Glomerular endothelial cell (primary cell): ENCODE measurements around the gene KCND3. TPM values are rescaled to one million over a fixed set of nuclear protein-coding genes. Genes with fewer than 3 reads are reported as not detected.

Experiments
- DNase-seq: peaks from one replicate; pipeline ENCODE4 v3.0.0-alpha.2; 2011; ENCODE audit warnings: low read depth, low spot score; ENCODE audit errors: extremely low read depth
- total RNA-seq: library from RNA; depleted of rRNA; stranded (reverse); fragments of >200 nt; gene quantifications from 2 replicates; pipeline ENCODE4 v1.2.3, GENCODE V29; 2015

The KCND3 gene
- total RNA-seq, 1 donor from 2014 or later = not detected

DNA sequence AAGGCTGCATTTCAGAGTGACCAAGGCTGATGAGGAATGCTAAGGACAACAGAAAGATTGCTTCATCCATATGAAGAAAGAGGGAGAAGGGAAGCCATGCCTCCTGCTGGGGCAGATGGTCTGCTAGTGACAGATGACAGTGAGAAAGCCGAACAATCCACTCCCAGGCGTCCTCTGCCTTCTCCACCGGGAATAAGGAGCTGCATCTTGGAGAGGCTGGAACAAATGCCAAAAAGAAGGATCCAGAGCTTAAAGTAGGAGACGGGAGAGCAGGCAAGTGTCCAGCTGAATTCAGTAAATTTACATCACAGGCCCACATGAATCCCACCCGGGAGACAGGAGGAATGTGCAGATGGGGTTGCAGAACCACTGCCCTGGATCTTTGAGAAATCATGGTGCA, 200.3 kb downstream of the KCND3 start:
- no peak for DNase-seq

DNA sequence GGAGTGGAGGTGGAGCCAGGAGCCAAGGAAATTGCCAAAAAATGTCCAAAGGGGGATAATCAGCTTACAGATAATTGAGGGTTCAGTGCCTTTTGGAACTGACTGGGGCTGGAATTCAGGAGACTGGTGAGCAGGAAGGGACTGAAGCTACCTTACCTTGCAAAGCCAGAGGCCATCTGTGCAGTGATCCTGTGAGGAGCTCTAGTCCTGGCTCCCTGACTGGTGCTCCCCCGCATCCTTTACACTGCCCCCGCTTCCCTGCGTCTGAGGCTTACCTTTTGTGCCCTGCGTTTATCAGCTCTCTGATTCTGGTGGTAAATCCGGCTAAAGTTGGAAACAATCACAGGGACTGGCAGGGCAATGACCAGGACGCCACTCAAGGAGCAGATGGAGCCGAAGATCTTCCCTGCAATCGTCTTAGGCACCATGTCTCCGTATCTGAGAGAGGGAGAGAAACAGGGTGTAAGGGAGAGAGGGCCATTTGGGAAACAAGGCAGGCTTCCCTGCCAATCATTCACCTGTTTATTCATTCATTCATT, 202.7 kb downstream of the KCND3 start:
- DNase-seq = no peak

DNA sequence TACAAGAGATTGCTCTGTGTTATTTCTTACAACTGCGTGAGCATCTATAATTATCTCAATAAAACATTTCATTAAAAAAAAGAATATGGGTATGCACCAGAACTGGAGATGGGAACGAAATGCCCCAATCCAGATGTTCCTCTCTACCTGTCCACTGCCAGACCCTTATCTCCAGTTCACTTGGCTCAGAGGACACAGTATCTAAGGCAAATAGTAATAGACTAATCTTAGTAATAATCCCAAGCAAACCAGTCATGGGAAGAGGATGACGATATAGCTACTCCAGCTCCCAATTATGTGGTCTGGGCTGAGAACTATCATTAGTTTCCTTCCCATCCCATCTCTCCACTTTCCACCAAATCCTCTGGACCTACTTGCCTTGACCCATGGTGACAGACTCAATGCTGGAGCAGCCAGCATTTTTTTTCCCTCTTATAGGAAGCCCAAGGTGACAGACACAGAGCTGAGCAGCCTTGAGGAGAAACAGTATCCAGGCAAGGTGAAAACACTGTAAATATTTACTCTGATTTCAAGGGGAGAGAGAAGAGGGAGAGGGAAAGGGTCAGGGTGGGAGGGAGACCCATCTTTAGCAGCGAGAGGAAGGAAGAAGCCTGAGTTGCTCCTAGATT, 205.1 kb downstream of the KCND3 start:
- DNase-seq = no peak

DNA sequence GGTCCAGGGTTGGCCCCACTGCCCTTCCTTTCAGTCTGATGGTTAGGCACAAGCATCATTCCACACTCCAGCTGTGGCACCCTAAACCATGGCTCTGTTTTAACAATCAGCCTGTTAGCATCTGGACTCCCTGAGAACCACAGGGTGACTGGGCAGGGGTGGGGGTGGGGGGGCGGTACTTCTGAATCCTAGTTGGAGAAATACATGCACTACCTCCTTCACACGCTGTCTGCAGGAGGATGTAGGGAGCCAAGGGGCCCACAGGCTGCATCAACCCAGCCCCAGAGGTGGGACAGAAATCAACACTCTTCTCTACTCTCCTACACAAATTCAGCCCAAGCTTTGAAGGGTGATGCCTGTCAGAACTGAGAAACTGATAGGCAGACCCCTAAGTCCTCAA, 209.9 kb downstream of the KCND3 start:
- no peak for DNase-seq

DNA sequence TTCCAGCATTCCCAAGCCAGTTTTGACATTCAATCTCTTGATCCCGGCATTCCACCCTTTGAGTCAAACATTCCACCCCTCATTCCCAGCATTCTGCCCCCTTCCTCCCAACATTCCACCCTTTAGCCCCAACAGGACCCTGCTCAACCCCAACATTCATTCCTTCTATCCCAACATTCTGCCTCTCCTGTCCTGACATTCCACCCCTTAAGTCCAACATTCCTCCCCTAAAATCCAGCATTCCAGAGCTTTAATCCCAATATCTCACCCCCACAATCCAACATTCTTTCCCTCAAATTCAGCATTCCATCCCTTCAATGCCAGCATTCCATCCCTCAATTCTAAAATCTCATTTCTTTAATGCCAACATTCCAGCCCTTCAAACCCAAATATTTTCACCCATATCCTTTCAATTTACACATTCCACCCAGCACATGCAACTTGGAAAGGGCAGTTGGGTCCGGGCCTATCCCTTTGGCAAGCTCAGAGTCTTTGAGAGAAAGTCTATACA, 210.9 kb downstream of the KCND3 start:
- DNase-seq = no peak

DNA sequence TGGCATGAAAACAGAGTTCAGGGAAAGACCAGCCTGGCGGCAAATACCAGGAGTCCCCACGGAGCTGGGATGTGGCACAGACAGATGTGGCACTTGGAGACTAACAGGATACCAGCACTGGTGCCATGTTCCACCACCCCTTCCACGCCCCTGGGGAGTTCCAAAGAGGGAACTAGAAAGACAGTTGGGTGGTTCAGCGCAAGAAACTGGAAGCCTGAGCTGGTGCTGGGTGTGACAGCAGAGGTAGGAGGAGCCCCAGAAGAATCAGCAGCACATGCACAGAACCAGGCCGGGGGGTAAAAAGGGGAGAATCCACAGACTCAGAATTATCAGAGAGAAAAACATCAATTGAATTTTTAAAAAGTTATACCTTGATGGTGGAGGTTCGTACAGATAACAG, 211.4 kb downstream of the KCND3 start:
- no peak for DNase-seq

DNA sequence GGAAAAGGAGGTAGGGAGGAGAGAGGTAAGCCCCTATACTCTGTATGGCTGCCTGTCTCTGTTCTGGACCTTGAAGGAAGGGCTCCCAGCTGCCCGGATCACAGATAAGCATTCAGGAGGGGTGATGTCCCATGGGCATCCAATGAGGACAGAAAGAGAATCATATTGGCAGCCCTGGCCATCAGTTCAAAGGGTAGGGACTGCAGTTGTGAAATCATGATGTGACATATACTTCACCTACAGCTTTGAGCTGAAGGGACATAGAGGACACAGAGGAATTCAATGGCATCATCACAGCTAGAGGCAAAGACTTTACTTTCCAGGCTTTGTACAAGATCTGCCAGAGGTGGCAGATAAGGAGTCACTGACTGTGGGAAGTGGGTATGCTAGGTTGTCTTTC, 212.2 kb downstream of the KCND3 start:
- DNase-seq = no peak

DNA sequence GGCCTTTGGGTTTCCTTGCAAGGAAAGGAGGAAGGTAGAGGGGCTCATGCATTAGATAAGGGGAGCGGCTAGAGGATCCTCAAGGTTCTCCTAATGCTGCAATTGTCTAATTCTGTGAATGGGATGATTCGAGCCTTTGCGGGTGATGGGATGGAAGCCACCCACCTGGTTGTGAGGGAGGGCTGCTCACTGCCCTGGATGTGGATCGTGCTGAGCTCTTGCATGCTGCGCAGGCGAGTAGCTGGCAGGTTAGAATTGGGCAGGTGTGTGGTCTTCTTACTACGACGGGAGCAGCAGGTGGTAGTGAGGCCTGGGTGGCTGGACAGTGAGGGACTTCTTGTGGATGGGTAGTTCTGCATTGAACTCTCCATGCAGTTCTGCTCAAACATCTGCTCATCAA, 212.6 kb downstream of the KCND3 start:
- no peak for DNase-seq

DNA sequence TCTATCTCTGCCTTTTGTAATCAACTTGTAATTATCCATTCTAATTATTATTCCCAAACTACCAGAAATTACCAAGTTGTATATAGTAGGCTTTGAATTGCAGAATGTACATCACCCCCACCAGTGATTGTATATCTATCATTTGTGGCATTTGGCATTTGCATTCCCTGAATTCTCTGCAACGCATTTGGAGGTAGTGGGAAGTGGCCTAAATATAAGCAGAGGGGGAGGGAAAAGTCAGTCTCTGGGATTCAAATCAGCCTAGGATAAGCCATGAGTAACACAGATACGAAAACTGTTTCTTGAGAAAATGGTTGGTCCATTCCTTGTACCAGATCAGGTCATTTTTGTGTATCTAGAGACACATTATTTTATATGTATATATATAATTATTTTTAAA, 213.1 kb downstream of the KCND3 start:
- no peak for DNase-seq

DNA sequence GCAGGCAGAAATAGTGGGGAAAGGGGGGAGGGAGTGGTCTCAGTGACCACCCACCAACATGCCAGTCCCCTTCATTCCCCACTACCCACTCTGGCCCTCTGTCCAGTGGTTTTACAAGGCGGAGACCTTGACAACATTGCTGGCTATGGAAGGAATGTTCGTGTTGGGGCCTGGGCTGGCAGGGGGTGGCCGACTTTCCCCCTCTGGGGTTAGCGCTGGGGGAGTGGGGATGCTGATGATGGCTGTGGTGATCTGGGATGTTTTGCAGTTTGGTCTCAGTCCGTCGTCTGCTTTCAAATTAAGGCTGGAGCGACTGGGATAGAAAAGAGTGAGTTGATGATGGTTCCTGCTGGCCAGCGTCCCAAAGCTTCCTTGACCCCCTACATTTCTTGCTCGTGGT, 213.5 kb downstream of the KCND3 start:
- DNase-seq = no peak

DNA sequence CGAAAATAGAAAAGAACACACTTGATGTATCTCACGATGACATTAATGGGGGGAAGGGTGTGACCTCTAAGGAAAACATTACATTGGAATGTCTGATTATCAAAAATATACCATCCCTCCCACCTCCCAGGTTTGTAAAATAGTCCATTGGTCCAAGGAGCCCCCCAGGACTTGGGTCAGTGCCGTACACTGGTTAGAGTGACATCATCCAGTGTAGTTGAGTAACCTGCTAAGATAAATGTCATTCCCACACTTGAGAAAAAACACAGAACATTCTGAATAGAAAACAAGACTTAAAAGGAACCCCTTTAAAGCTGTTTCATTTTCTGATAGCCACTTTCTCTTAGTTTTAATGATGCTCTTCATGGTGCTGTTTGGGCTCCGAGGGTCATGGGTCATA, 218.6 kb downstream of the KCND3 start:
- no peak for DNase-seq

DNA sequence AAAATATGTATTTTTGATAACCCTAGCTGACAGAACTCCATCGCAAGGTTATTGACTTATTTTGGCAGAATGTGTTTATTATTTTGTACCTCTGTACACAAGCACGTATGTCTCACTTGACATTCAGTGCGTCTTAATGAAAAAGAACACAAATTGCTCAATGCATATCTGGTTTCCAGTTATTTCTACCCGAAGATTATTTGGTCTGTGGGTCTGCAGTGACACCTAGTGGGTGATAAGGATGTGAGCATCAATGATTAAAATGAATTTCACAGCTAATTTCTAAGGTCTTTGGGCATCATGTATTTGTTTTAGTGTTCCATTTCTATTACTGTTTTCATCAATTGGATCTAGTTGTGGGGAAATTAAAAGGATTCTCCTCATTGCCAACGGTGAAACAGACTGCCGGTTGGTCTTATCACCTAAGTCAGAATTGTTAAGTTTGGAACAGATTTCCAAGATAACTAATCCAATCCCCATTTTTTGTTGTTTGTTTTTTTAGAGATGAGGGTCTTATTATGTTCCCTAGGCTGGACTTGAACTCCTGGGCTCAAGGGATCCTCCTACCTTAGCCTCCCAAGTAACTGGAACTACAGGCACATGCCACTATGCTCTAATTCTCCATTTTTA, 219.8 kb downstream of the KCND3 start:
- no peak for DNase-seq

DNA sequence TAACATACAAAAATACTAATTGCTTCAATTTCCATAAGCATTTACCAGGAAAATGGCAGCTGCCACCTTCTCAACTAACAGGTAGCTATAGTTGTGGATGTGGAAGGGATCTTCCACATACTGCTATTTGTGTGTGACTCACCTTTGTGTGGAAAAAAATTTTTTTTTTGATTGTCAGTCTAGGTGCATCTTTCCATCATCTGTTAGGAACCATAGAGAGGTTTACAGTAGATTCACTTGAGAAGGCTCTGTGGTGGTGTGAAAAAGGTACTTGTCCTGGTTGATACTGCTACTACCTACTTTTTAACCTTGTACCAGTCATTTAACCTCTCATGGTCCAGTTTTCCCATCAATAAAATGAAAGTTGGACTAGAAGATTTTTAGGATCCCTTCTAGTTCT, 220.8 kb downstream of the KCND3 start:
- no peak for DNase-seq

DNA sequence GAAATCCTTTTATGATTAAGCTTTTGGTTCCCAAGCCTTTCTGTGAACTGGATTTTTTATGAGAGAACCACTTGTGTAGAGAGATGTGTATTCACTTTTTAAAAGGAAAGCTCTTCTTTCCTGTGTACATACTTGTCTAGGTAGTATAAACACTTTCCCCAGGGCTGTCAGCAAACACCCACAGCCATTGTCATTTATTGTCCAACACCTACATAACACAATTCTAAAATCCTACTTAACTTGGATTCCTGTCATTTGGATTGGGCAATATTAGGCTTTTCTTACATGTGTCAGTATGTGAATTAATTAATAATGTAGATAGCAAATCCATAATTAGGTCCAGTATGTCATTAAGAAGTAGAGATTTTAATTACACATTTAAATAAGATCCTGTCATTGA, 221.4 kb downstream of the KCND3 start:
- DNase-seq = no peak

DNA sequence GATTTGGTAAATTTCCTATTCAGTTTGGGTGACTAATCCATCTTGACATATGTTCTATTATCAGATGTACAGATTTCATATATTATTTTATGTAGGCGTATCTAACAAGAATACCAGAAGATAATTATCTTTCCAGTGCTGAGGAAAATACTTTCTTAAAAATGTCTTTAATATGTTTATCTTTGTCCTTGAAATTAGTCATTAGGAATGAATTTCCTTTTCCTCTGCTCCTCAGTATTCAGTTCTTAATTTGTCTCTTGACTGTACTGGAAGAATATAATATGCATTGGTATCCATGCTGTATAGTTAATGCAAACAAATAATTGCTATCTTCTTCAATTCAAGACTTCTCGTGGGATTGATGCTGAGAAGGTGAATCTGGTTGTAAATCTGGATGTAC, 227.1 kb downstream of the KCND3 start:
- no peak for DNase-seq

DNA sequence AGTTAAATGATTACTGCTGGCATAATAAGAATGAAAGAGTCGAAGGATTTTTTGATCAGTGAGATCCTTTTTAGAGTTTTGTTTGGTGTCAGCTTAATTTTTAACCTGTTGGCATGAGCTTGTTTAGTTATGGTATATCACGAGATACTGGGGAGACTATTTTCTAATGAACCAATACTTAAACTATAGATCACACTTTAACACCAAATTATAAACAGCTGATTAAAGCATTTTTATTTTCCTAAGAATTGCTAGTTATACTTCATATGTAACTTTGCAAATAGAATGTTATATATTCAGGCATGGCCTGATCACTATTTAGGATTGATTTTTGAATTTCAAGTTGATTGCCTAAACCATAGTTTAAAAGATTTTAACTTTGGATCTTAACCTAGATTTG, 227.8 kb downstream of the KCND3 start:
- DNase-seq = no peak

DNA sequence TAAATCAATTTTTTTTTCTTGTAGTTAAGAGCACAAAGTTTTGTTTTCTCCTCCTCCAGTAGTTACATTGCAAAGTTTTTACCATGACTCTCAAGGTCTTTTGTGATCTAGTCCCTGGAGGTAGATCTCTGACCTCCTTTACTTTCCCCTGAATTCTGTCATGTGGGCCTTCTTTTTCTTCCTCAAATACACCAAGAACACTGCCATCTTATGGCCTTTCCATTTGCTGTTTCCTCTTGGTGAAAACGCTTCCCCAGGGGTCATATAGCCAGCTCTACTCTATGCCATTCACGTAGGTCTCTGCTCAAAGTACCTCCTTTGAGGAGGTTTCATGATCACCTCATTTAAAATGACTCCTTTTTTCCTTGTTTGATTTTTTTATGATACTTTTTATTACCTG, 231.1 kb downstream of the KCND3 start:
- DNase-seq = no peak

DNA sequence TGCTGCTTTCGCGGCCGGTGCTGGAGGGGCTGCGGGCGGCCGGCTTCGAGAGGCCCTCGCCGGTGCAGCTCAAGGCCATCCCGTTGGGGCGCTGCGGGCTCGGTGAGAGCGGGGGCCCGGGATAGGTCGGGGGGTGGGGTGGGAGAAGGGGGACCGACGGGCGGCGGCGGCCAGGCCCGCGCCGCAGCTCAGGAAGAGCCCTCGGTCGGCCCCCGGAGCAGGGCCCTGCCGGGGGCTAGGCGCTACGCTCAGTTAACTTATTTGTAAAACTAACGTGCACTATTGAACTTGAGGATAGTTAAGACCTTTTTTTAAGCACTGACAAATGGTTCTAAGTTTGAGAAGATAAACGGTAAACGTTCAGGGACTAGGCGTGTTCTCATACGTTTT, 233.3 kb downstream of the KCND3 start:
- no peak for DNase-seq

DNA sequence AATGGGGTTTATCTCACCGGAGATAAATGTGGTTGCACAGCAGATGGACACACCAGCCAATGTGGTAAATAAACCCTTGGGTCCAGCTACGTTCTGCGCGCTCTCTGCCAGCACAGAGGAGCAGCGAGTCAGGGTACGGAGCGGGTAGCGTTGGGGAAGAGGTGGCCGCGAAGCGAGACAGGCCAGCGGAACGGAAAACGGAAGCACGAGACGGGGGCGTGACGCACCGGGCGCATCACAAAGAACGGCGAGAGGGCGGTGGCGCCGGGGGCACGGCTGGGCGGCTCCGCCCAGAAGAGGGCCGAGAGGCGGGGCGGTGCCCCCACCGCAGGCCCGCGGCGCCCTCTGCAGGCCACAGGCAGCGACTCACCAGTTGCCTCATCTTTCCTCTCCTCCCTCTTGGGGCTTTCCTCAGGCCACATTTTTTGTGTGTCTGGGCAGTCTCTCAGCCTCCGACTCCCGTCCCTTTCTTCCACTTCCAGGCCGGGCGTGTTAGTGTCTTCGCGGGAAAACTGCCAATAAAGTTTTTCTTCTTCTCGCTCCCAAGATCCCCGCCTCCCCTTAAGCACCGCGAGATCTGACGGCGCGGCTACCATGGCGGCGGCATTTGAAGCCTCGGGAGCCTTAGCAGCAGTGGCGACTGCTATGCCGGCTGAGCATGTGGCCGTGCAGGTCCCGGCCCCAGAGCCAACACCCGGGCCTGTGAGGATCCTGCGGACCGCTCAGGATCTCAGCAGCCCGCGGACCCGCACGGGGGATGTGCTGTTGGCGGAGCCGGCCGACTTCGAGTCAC, 233.9 kb downstream of the KCND3 start, which contains the start of gene DDX20:
Gene DDX20 (plus strand): TSS at position 571 of the 793 bp plus-strand sequence. CDS start 24 bp downstream, at position 595.
- DNase-seq = peak; percentile 91

DNA sequence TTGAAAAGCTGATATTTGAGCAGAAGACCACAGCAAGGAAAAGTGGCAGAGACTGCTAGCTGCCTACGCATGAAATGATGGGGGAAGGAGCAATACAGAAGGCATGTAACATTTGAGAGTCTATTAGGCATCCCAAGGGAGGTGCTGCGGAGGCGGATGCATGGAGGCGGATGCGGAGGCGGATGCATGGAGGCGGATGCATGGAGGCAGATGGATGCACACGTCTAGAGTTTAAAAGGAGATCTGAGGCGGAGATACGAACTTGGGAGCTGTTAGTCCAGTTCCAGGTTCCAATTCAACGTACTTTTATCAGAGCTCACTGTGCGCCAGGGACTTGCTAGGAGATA, 234.5 kb downstream of the KCND3 start:
- no peak for DNase-seq

DNA sequence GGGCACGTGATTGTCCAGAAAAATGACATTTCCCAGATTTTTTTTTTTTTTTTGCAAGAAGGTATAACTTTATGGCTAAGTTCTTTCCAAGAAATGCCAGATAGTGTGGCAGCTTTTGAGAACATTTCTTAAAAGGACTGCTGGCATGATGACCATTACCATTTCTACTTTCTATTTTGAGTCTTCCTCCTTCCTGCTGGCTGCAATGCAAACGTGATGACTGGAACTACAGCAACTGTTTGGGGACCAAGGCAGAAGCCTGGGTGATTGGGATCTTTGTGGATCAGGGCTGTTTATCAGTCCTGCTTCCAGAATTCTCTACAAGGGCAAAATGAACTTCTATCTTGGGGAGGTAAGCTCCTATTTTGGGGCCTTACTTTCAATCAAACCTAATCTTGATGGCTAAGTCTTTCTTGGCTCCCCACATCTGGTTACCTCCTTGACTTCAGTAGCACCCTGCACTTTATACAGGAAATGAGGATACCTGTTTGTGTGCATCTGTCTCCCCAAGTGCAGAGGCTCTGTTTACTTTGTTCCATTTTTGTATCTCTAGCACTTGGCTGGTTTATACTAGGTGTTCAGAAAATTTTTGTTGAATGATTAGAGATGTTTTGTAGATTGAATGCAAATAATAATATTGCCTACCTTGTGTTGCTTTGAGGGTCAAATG, 237.4 kb downstream of the KCND3 start:
- no peak for DNase-seq
